HFF-Myc (cell line): ENCODE results near the gene ATP6V1B1.

Source experiments
- DNase-seq: peaks from one replicate; pipeline ENCODE4 v3.0.0-alpha.2; 2011; ENCODE audit warnings: low read depth; ENCODE audit errors: extremely low read depth
- H3K4me3 ChIP-seq: replicated peaks from 2 replicates; pipeline ENCODE4 v1.5.1; 2011; ENCODE audit warnings: low read depth, mild to moderate bottlenecking, control low read depth, low read length
- CTCF ChIP-seq: IDR thresholded peaks from 2 replicates; pipeline ENCODE4 v1.5.1; 2012; ENCODE audit warnings: mild to moderate bottlenecking, low read depth, low read length, control low read depth; ENCODE audit errors: missing control alignments

ATP6V1B1 gene

DNA sequence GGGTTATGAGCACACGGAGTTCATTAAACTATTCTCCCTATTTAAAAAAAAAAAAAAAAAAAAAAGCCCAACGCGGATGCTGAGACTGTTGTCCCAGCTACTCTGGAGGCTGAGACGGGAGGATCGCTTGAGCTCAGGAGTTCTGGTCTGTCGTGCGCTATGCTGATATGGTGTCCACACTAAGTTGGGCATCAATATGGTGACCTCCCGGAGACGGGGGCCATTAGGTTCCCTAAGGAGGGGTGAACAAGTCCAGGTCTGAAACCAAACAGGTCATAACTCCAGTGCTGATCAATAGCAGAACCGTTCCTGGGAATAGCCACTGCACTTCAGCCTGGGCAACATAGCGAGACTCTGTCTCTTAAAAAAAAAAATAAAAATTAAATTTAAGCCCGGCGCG is 29.8 kb downstream of the ATP6V1B1 start:
- H3K4me3 ChIP-seq, result peak overlapping the region; percentile 31; the same call in 1 of the 2 replicates
- TF ChIP-seq CTCF, result no peak
- DNase-seq, result no peak

GRCh38 chr2:70966681-70967080 is 31.0 kb downstream of the ATP6V1B1 start:
- TF ChIP-seq CTCF, result no peak
- DNase-seq, result no peak
- H3K4me3 ChIP-seq, result no peak overlapping the region

GRCh38 chr2:70967189-70967588 is 31.5 kb downstream of the ATP6V1B1 start:
- TF ChIP-seq CTCF, result no peak
- H3K4me3 ChIP-seq, result no peak overlapping the region
- DNase-seq, result no peak

GRCh38 chr2:70974592-70974991 is 38.9 kb downstream of the ATP6V1B1 start:
- no peak for TF ChIP-seq CTCF
- DNase-seq, result no peak
- H3K4me3 ChIP-seq, result no peak overlapping the region

GRCh38 chr2:70975237-70975636 is 39.5 kb downstream of the ATP6V1B1 start:
- no peak for TF ChIP-seq CTCF
- no peak overlapping the region for H3K4me3 ChIP-seq
- no peak for DNase-seq

DNA sequence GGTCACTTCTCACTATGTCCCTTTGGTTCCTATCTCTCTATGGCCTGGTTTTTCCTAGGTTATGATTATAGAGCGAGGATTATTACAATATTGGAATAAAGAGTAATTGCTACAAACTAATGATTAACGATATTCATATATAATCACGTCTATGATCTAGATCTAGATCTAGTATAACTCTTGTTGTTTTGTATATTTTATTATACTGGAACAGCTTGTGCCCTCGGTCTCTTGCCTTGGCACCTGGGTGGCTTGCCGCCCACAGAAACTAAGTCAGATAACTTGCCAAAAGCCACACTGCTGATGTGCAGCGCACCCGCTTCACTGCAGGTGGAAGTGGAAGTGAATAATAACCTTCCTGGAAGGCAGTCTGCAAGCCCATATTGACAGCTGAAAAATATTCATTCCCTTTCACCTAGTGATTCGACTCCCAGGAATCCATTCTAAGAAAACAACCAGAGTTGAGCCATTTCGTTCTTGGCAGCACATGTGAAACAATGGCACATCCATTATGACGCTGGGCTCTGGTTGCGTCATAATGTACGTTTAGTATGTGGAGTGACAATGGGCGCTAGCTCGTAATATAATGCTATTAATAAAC is 42.0 kb downstream of the ATP6V1B1 start:
- TF ChIP-seq CTCF, result peak; percentile 1
- no peak for DNase-seq
- H3K4me3 ChIP-seq, result peak overlapping the region; percentile 43
